Mucosa of descending colon (tissue), 3 donors: ENCODE data around the gene FLYWCH2. TPM values are rescaled to one million over a fixed set of nuclear protein-coding genes. Genes with fewer than 3 reads are reported as not detected.

Experiments
- ATAC-seq: fragments of 200-7000 bp; cut with Tn5 transposase; one replicate; pipeline ENCODE4 v1.9.1; 2020; ENCODE audit warnings: mild to moderate bottlenecking, moderate library complexity
- DNase-seq, 3 donors: peaks; one replicate each; pipeline ENCODE4 v3.0.0-alpha.2; 2020
- H3K36me3 ChIP-seq: fragments of 200-600 bp; one replicate; pipeline ENCODE4 v1.8.0; 2021; ENCODE audit warnings: low read depth, mild to moderate bottlenecking
- H3K4me1 ChIP-seq: fragments of 200-600 bp; one replicate; pipeline ENCODE4 v1.8.0; 2021; ENCODE audit warnings: low read depth, mild to moderate bottlenecking
- H3K4me3 ChIP-seq: fragments of 200-600 bp; one replicate; pipeline ENCODE4 v1.8.0; 2021; ENCODE audit warnings: mild to moderate bottlenecking
- H3K9me3 ChIP-seq: fragments of 200-600 bp; one replicate; pipeline ENCODE4 v1.8.0; 2021; ENCODE audit warnings: mild to moderate bottlenecking
- CTCF ChIP-seq: fragments of 200-600 bp; IDR thresholded peaks from one replicate; pipeline ENCODE4 v1.8.0; 2022; ENCODE audit warnings: antibody characterized with exemption, mild to moderate bottlenecking
- intact Hi-C, 2 donors: fragments of 100-400 bp; cut with DNase I in 1 of 2; cut with micrococcal nuclease in 1 of 2; formaldehyde crosslinking; loops; one replicate each; pipeline versions ENCODE4 v1.11.0 to v1.11.1; 2022; cut with DNase I, micrococcal nuclease
- total RNA-seq, 3 donors: library from RNA; stranded (reverse); fragmentation: NEBNext Ultra II Directional in 2 of 3; extraction: Animal tissue kit (Norgen Biotek cat#: 25700) in 2 of 3; gene quantifications; one replicate each; pipeline versions ENCODE4 v1.2.1 to v1.2.4, GENCODE V29; 2021 to 2023
- donor health status: DM: no; HTN: no; CAD: no; lungs with moderate emphysema.
- donor health status: DM: no; HTN: no; CAD: no.
- donor health status: DM: no; HTN: yes; CAD: no.

The FLYWCH2 gene
- total RNA-seq, 3 donors from 2014 or later = 23.3 to 26.9 (median 25.3) TPM

GRCh38 chr16:2933136-2933535 is 50.1 kb downstream of the FLYWCH2 start:
- H3K36me3 ChIP-seq = peaks cover 8% of the 10 kb centered on the region
- intact Hi-C loops = no loop called here

GRCh38 chr16:2933701-2934100 is 50.7 kb downstream of the FLYWCH2 start:
- intact Hi-C loops = no loop called here
- no peak for TF ChIP-seq CTCF
- ATAC-seq (no peak), DNase-seq (no peak)
- H3K4me3 ChIP-seq = no peak overlapping the region
- H3K4me1 ChIP-seq = no peaks in the 10 kb centered on the region
- H3K36me3 ChIP-seq = peaks cover 8% of the 10 kb centered on the region
- no peaks in the 10 kb centered on the region for H3K9me3 ChIP-seq

More at GRCh38 chr16:2933136-2933535, 50.1 kb downstream of the FLYWCH2 start:
- ATAC-seq (no peak), DNase-seq (no peak)
- H3K4me1 ChIP-seq = no peaks in the 10 kb centered on the region
- H3K4me3 ChIP-seq = no peak overlapping the region
- H3K9me3 ChIP-seq = no peaks in the 10 kb centered on the region
- no peak for TF ChIP-seq CTCF

- no peaks in the 10 kb centered on the region for H3K9me3 ChIP-seq
- no peak overlapping the region for H3K4me3 ChIP-seq
- peaks cover 8% of the 10 kb centered on the region for H3K36me3 ChIP-seq
- no peaks in the 10 kb centered on the region for H3K4me1 ChIP-seq
- no peak for DNase-seq
- intact Hi-C loops = no loop called here
- TF ChIP-seq CTCF = no peak
- ATAC-seq = no peak
Measured at GRCh38 chr16:2934450-2934849, 51.4 kb downstream of the FLYWCH2 start.

- Histone ChIP-seq H3K36me3 (peaks cover 8% of the 10 kb centered on the region), H3K4me3 (no peak overlapping the region), H3K9me3 (no peaks in the 10 kb centered on the region), H3K4me1 (no peaks in the 10 kb centered on the region)
- TF ChIP-seq CTCF = no peak
- no peak for DNase-seq
- intact Hi-C loops = no loop called here
- no peak for ATAC-seq
Measured at GRCh38 chr16:2936436-2937011, 53.5 kb downstream of the FLYWCH2 start.

- ATAC-seq (no peak), DNase-seq (no peak)
- TF ChIP-seq CTCF = no peak
- H3K4me3 ChIP-seq = no peak overlapping the region
- no peaks in the 10 kb centered on the region for H3K9me3 ChIP-seq
- peaks cover 8% of the 10 kb centered on the region for H3K36me3 ChIP-seq
- intact Hi-C loops = no loop called here
- no peaks in the 10 kb centered on the region for H3K4me1 ChIP-seq
Measured at GRCh38 chr16:2937170-2937569, 54.2 kb downstream of the FLYWCH2 start.

- intact Hi-C loops = no loop called here
- no peak for DNase-seq
- no peak for ATAC-seq
Measured at GRCh38 chr16:2938206-2938605, 55.2 kb downstream of the FLYWCH2 start.

More at GRCh38 chr16:2938206-2938605, 55.2 kb downstream of the FLYWCH2 start:
- TF ChIP-seq CTCF = no peak
- Histone ChIP-seq H3K4me1 (no peaks in the 10 kb centered on the region), H3K9me3 (no peaks in the 10 kb centered on the region), H3K36me3 (peaks cover 8% of the 10 kb centered on the region), H3K4me3 (no peak overlapping the region)
